Lower lobe of right lung (tissue), 2 donors: ENCODE data around the gene MDM4. TPM values are rescaled to one million over a fixed set of nuclear protein-coding genes. Genes with fewer than 3 reads are reported as not detected.
"Not testable (repeated sequence)": the region's sequence is repeated elsewhere in the genome, so short reads cannot be mapped to it uniquely, and the experiment has no call there.

Experiments used
- ATAC-seq, 2 donors: fragments of 200-7000 bp; cut with Tn5 transposase; one replicate each; pipeline ENCODE4 v1.9.1; 2020 to 2022; ENCODE audit warnings: mild to moderate bottlenecking in 2 of 2, moderate library complexity in 2 of 2
- DNase-seq: peaks from one replicate; pipeline ENCODE4 v3.0.0-alpha.2; 2020
- H3K27ac ChIP-seq: fragments of 200-600 bp; one replicate; pipeline ENCODE4 v1.8.0; 2022
- H3K27me3 ChIP-seq: fragments of 200-600 bp; one replicate; pipeline ENCODE4 v1.8.0; 2022; ENCODE audit warnings: low read depth
- H3K36me3 ChIP-seq: fragments of 200-600 bp; one replicate; pipeline ENCODE4 v1.8.0; 2022; ENCODE audit warnings: mild to moderate bottlenecking
- H3K4me1 ChIP-seq: fragments of 200-600 bp; one replicate; pipeline ENCODE4 v1.8.0; 2022
- H3K4me3 ChIP-seq: fragments of 200-600 bp; one replicate; pipeline ENCODE4 v1.8.0; 2022; ENCODE audit warnings: mild to moderate bottlenecking
- H3K9me3 ChIP-seq: fragments of 200-600 bp; one replicate; pipeline ENCODE4 v1.8.0; 2022
- intact Hi-C: fragments of 100-400 bp; cut with DNase I; formaldehyde crosslinking; loops from one replicate; pipeline ENCODE4 v1.11.0; 2022
- total RNA-seq: library from RNA; stranded (reverse); fragmentation: NEBNext Ultra II Directional; extraction: Animal tissue kit (Norgen Biotek cat#: 25700); gene quantifications from one replicate; pipeline ENCODE4 v1.2.1, GENCODE V29; 2021
- TF ChIP-seq, protein P1 (sequence below): fragments of 200-600 bp; IDR thresholded peaks from one replicate; pipeline ENCODE4 v1.8.0; 2022; ENCODE audit warnings: antibody characterized with exemption, mild to moderate bottlenecking
- donor health status: DM: no; HTN: yes; CAD: no; lungs with severe emphysema.

MDM4 gene
- total RNA-seq, 1 donor from 2014 or later, result 77.9 TPM

DNA sequence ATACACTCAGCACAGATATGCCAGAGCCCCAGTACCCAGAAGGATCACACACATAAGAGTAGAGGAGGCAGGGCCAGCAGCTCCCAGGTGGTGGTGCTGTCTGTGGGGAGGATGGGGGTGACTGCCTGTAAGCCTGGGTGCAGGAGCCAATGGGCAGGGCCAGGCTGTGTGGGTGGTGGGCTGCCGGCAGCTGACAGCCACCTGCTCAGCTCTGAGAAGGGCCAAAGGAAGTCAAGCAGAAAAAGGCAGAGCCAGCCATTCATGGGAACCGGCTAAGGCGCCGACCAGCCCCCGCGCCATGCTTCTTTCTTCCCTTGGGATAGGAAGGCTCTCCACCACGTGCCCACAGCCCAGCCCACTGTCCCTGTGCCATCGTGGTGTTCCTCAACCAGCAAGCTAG, 35.7 kb upstream of the MDM4 start:
- TF ChIP-seq, protein P1, sequence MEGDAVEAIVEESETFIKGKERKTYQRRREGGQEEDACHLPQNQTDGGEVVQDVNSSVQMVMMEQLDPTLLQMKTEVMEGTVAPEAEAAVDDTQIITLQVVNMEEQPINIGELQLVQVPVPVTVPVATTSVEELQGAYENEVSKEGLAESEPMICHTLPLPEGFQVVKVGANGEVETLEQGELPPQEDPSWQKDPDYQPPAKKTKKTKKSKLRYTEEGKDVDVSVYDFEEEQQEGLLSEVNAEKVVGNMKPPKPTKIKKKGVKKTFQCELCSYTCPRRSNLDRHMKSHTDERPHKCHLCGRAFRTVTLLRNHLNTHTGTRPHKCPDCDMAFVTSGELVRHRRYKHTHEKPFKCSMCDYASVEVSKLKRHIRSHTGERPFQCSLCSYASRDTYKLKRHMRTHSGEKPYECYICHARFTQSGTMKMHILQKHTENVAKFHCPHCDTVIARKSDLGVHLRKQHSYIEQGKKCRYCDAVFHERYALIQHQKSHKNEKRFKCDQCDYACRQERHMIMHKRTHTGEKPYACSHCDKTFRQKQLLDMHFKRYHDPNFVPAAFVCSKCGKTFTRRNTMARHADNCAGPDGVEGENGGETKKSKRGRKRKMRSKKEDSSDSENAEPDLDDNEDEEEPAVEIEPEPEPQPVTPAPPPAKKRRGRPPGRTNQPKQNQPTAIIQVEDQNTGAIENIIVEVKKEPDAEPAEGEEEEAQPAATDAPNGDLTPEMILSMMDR, result no peak
- intact Hi-C loops, result no loop called here

DNA sequence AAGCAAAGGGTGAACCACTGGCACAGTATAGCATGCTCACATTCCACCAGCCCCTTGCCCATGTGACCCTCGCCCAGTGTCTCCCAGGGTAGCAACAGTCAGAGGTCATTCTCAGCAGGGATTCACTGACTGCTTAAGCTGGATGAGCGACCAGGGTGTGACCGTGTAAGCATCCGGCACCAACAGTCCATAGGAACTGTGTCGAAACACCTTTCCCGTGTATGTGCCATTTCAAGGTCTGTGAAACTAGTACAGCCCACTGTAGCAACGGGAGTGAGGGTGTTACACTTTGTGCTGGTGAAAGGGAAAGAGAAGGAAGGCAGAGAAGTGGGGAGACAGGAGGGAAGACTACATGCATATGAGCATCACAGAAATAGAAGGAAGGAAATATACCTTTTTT, 32.4 kb upstream of the MDM4 start:
- Histone ChIP-seq H3K36me3 (no peaks in the 10 kb centered on the region), H3K9me3 (no peaks in the 10 kb centered on the region), H3K27ac (no peak overlapping the region), H3K27me3 (no peaks in the 10 kb centered on the region), H3K4me3 (no peak overlapping the region), H3K4me1 (peaks cover 68% of the 10 kb centered on the region)
- DNase-seq (no peak), ATAC-seq (no peak)
- intact Hi-C loops, result no loop called here
- TF ChIP-seq, protein P1, result no peak

More for the DNA sequence above, 35.7 kb upstream of the MDM4 start:
- Histone ChIP-seq H3K9me3 (no peaks in the 10 kb centered on the region), H3K4me3 (no peak overlapping the region), H3K27me3 (no peaks in the 10 kb centered on the region), H3K27ac (peak overlapping the region; percentile 41), H3K36me3 (no peaks in the 10 kb centered on the region), H3K4me1 (peaks cover 88% of the 10 kb centered on the region)
- ATAC-seq (peak in 1 of 2 donors; percentile 12), DNase-seq (no peak)

- H3K27me3 ChIP-seq, H3K4me3 ChIP-seq, H3K27ac ChIP-seq, H3K9me3 ChIP-seq, intact Hi-C loops, DNase-seq, ATAC-seq: not testable (repeated sequence)
- peaks cover 52% of the 10 kb centered on the region for H3K4me1 ChIP-seq
- H3K36me3 ChIP-seq, result peaks cover 10% of the 10 kb centered on the region
Observed at GRCh38 chr1:204486513-204487255, 29.5 kb upstream of the MDM4 start.

GRCh38 chr1:204487256-204487615, 29.0 kb upstream of the MDM4 start:
- intact Hi-C loops, result no loop called here
- Histone ChIP-seq H3K36me3 (peaks cover 10% of the 10 kb centered on the region), H3K27ac (no peak overlapping the region), H3K27me3 (no peaks in the 10 kb centered on the region), H3K4me3 (no peak overlapping the region), H3K9me3 (no peaks in the 10 kb centered on the region), H3K4me1 (peaks cover 52% of the 10 kb centered on the region)
- DNase-seq (no peak), ATAC-seq (no peak)
- TF ChIP-seq, protein P1, result no peak

GRCh38 chr1:204491655-204492054, 24.6 kb upstream of the MDM4 start:
- Histone ChIP-seq H3K27ac (peak overlapping the region; percentile 95), H3K36me3 (peaks cover 10% of the 10 kb centered on the region), H3K9me3 (no peaks in the 10 kb centered on the region), H3K4me3 (peak overlapping the region; percentile 98), H3K27me3 (no peaks in the 10 kb centered on the region), H3K4me1 (peaks cover 51% of the 10 kb centered on the region)
- ATAC-seq (no peak), DNase-seq (no peak)
- intact Hi-C loops, result no loop called here
- TF ChIP-seq, protein P1, result no peak

DNA sequence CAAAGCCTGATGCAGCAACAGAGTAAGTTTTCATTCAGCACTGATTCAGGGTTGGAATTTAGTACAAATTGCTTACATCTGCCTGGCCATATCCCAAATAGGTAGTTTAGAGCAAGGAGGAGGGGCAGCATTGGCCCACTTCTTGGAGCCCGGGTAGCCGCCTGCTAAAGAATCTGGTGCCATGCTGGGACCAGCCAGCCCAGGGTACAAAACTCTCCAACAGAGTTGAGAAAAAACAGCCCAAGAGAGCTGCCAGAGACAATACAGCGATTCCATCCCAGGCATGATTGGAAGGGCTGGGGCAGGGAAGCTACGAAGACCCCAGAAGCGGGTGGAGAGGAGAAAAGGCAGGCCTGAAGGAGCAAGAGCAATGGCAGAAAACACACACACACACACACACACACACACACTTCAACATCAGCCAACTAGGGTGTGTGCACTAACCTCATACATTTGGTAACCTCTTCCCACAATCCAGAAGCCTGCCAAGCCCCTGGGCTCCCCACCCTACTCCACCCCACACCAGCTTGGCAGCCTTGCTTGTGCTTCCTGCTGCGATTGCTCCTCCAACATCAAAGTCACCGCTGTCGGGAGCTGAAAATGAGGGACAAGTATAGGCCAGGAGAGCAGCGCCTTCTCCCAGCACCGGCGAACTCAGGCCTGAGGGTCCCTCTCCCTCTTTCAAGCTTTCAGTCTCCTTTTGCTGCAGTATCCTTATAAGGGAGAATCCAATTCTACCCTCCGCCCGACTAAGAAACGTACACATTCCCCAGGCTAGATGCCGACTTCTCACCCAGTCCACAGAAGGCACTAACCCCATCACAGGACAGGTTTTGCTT, 22.8 kb upstream of the MDM4 start:
- intact Hi-C loops, result no loop called here
- H3K4me1 ChIP-seq, result peaks cover 42% of the 10 kb centered on the region
- peak overlapping the region; percentile 95 for H3K27ac ChIP-seq

More for the DNA sequence above, 22.8 kb upstream of the MDM4 start:
- ATAC-seq, result peak; percentile 64 to 81
- Histone ChIP-seq H3K9me3 (no peaks in the 10 kb centered on the region), H3K4me3 (peak overlapping the region; percentile 98), H3K36me3 (peaks cover 10% of the 10 kb centered on the region), H3K27me3 (no peaks in the 10 kb centered on the region)
- TF ChIP-seq, protein P1, result no peak
- peak; percentile 81 for DNase-seq
